ENCODE results near the gene UROC1.

The UROC1 gene

GRCh38 chr3:126538966-126539365 is 21.4 kb upstream of the UROC1 start:
- H3K27me3 ChIP-seq (ENCODE audit: control insufficient read depth in 1 of 2, insufficient read depth in 1 of 2, low read length in 2 of 2), result peaks cover 23 to 71% of the 10 kb centered on the region in 2 experiments
- H3K4ac ChIP-seq (ENCODE audit: low read depth in 1 of 2, low read length in 2 of 2), result no peak overlapping the region
- H3K18ac ChIP-seq (ENCODE audit: low read depth in 1 of 2, low read length in 2 of 2), result no peak overlapping the region
- H3K4me1 ChIP-seq (ENCODE audit: control insufficient read depth, insufficient read depth, low read depth, low read length), result peaks cover 24% of the 10 kb centered on the region
- H3K79me1 ChIP-seq (replicated peaks; ENCODE audit: low read length, poor library complexity, severe bottlenecking), result no peaks in the 10 kb centered on the region
- H2BK5ac ChIP-seq (ENCODE audit: low read depth, low read length, poor library complexity, severe bottlenecking), result no peak overlapping the region
- no peak overlapping the region for H4K91ac ChIP-seq (ENCODE audit: low read length)
- H4K8ac ChIP-seq (ENCODE audit: low read length), result no peak overlapping the region
- H2BK12ac ChIP-seq (ENCODE audit: low read length in 2 of 2), result no peak overlapping the region
- no peak overlapping the region for H3K14ac ChIP-seq (ENCODE audit: low read length in 2 of 2)
- WGBS, result 59% methylated on average over 4 of the region's 5 CpGs
- no peak overlapping the region for H2BK120ac ChIP-seq (ENCODE audit: low read depth, low read length)
- H3K4me2 ChIP-seq (ENCODE audit: low read length, poor library complexity, severe bottlenecking), result no peak overlapping the region
- H3K9ac ChIP-seq (ENCODE audit: low read length), result no peak overlapping the region
- no peak overlapping the region for H3K27ac ChIP-seq (ENCODE audit: low read length, poor library complexity, severe bottlenecking)
- no peak overlapping the region for H3K4me3 ChIP-seq (ENCODE audit: insufficient read depth in 1 of 2, low read depth in 1 of 2, low read length in 2 of 2)
- no peak for DNase-seq
- no peaks in the 10 kb centered on the region for H3K36me3 ChIP-seq (ENCODE audit: control insufficient read depth in 1 of 2, insufficient read depth in 2 of 2, low read depth in 1 of 2, low read length in 2 of 2)
- H3K9me3 ChIP-seq (ENCODE audit: control insufficient read depth, low read length), result no peaks in the 10 kb centered on the region
- H2AFZ ChIP-seq (ENCODE audit: low read depth, low read length), result no peak overlapping the region
- no peak overlapping the region for H3K23ac ChIP-seq (ENCODE audit: low read length in 2 of 2)
- no peak overlapping the region for H2BK15ac ChIP-seq (ENCODE audit: low read depth, poor library complexity, severe bottlenecking)
- H2AK5ac ChIP-seq (ENCODE audit: low read length, severe bottlenecking), result no peak overlapping the region

GRCh38 chr3:126538316-126538715 is 20.7 kb upstream of the UROC1 start:
- Histone ChIP-seq H3K18ac (ENCODE audit: low read depth in 1 of 2, low read length in 2 of 2) (no peak overlapping the region), H2BK5ac (ENCODE audit: low read depth, low read length, poor library complexity, severe bottlenecking) (no peak overlapping the region), H3K9me3 (ENCODE audit: control insufficient read depth, low read length) (no peaks in the 10 kb centered on the region), H2BK15ac (ENCODE audit: low read depth, poor library complexity, severe bottlenecking) (no peak overlapping the region), H2BK12ac (ENCODE audit: low read length in 2 of 2) (no peak overlapping the region), H3K4me3 (ENCODE audit: insufficient read depth in 1 of 2, low read depth in 1 of 2, low read length in 2 of 2) (no peak overlapping the region), H3K79me1 (replicated peaks; ENCODE audit: low read length, poor library complexity, severe bottlenecking) (no peaks in the 10 kb centered on the region), H3K36me3 (ENCODE audit: control insufficient read depth in 1 of 2, insufficient read depth in 2 of 2, low read depth in 1 of 2, low read length in 2 of 2) (no peaks in the 10 kb centered on the region), H3K27ac (ENCODE audit: low read length, poor library complexity, severe bottlenecking) (no peak overlapping the region), H3K4me2 (ENCODE audit: low read length, poor library complexity, severe bottlenecking) (no peak overlapping the region), H3K27me3 (ENCODE audit: control insufficient read depth in 1 of 2, insufficient read depth in 1 of 2, low read length in 2 of 2) (peaks cover 23 to 78% of the 10 kb centered on the region in 2 experiments), H2AK5ac (ENCODE audit: low read length, severe bottlenecking) (no peak overlapping the region), H3K14ac (ENCODE audit: low read length in 2 of 2) (no peak overlapping the region), H3K4me1 (ENCODE audit: control insufficient read depth, insufficient read depth, low read depth, low read length) (peaks cover 24% of the 10 kb centered on the region), H2BK120ac (ENCODE audit: low read depth, low read length) (no peak overlapping the region), H3K23ac (ENCODE audit: low read length in 2 of 2) (no peak overlapping the region), H3K9ac (ENCODE audit: low read length) (no peak overlapping the region), H4K8ac (ENCODE audit: low read length) (no peak overlapping the region), H2AFZ (ENCODE audit: low read depth, low read length) (no peak overlapping the region), H3K4ac (ENCODE audit: low read depth in 1 of 2, low read length in 2 of 2) (no peak overlapping the region), H4K91ac (ENCODE audit: low read length) (no peak overlapping the region)
- 86% methylated on average over 9 of the region's 9 CpGs for WGBS
- no peak for DNase-seq

- Histone ChIP-seq H2BK120ac (ENCODE audit: low read depth, low read length) (no peak overlapping the region), H3K27me3 (ENCODE audit: control insufficient read depth in 1 of 2, insufficient read depth in 1 of 2, low read length in 2 of 2) (peaks cover 23 to 82% of the 10 kb centered on the region in 2 experiments), H3K4me2 (ENCODE audit: low read length, poor library complexity, severe bottlenecking) (no peak overlapping the region), H3K4me3 (ENCODE audit: insufficient read depth in 1 of 2, low read depth in 1 of 2, low read length in 2 of 2) (no peak overlapping the region), H3K27ac (ENCODE audit: low read length, poor library complexity, severe bottlenecking) (no peak overlapping the region), H2BK12ac (ENCODE audit: low read length in 2 of 2) (no peak overlapping the region), H3K4ac (ENCODE audit: low read depth in 1 of 2, low read length in 2 of 2) (no peak overlapping the region), H3K36me3 (ENCODE audit: control insufficient read depth in 1 of 2, insufficient read depth in 2 of 2, low read depth in 1 of 2, low read length in 2 of 2) (no peaks in the 10 kb centered on the region), H3K79me1 (replicated peaks; ENCODE audit: low read length, poor library complexity, severe bottlenecking) (no peaks in the 10 kb centered on the region), H3K14ac (ENCODE audit: low read length in 2 of 2) (no peak overlapping the region), H3K4me1 (ENCODE audit: control insufficient read depth, insufficient read depth, low read depth, low read length) (peaks cover 24% of the 10 kb centered on the region), H2AFZ (ENCODE audit: low read depth, low read length) (no peak overlapping the region), H2BK15ac (ENCODE audit: low read depth, poor library complexity, severe bottlenecking) (no peak overlapping the region), H3K18ac (ENCODE audit: low read depth in 1 of 2, low read length in 2 of 2) (no peak overlapping the region), H4K8ac (ENCODE audit: low read length) (no peak overlapping the region), H3K9me3 (ENCODE audit: control insufficient read depth, low read length) (no peaks in the 10 kb centered on the region), H3K9ac (ENCODE audit: low read length) (no peak overlapping the region), H4K91ac (ENCODE audit: low read length) (no peak overlapping the region), H3K23ac (ENCODE audit: low read length in 2 of 2) (no peak overlapping the region), H2AK5ac (ENCODE audit: low read length, severe bottlenecking) (no peak overlapping the region), H2BK5ac (ENCODE audit: low read depth, low read length, poor library complexity, severe bottlenecking) (no peak overlapping the region)
- no peak for DNase-seq
- WGBS, result 93% methylated on average over 10 of the region's 10 CpGs
Observed at GRCh38 chr3:126537730-126538281, 20.2 kb upstream of the UROC1 start.

GRCh38 chr3:126537116-126537729 is 19.6 kb upstream of the UROC1 start:
- no peak overlapping the region for H2BK15ac ChIP-seq (ENCODE audit: low read depth, poor library complexity, severe bottlenecking)
- 84% methylated on average over 9 of the region's 9 CpGs for WGBS
- H4K91ac ChIP-seq (ENCODE audit: low read length), result no peak overlapping the region
- no peaks in the 10 kb centered on the region for H3K9me3 ChIP-seq (ENCODE audit: control insufficient read depth, low read length)
- no peaks in the 10 kb centered on the region for H3K36me3 ChIP-seq (ENCODE audit: control insufficient read depth in 1 of 2, insufficient read depth in 2 of 2, low read depth in 1 of 2, low read length in 2 of 2)
- no peak overlapping the region for H2BK5ac ChIP-seq (ENCODE audit: low read depth, low read length, poor library complexity, severe bottlenecking)
- no peak overlapping the region for H3K14ac ChIP-seq (ENCODE audit: low read length in 2 of 2)
- H3K18ac ChIP-seq (ENCODE audit: low read depth in 1 of 2, low read length in 2 of 2), result no peak overlapping the region
- H3K9ac ChIP-seq (ENCODE audit: low read length), result no peak overlapping the region
- no peak overlapping the region for H3K23ac ChIP-seq (ENCODE audit: low read length in 2 of 2)
- H2AFZ ChIP-seq (ENCODE audit: low read depth, low read length), result no peak overlapping the region
- no peak overlapping the region for H2AK5ac ChIP-seq (ENCODE audit: low read length, severe bottlenecking)
- H3K4me1 ChIP-seq (ENCODE audit: control insufficient read depth, insufficient read depth, low read depth, low read length), result peaks cover 24% of the 10 kb centered on the region
- no peak overlapping the region for H3K27ac ChIP-seq (ENCODE audit: low read length, poor library complexity, severe bottlenecking)
- no peak overlapping the region for H2BK120ac ChIP-seq (ENCODE audit: low read depth, low read length)
- no peaks in the 10 kb centered on the region for H3K79me1 ChIP-seq (replicated peaks; ENCODE audit: low read length, poor library complexity, severe bottlenecking)
- no peak for DNase-seq
- no peak overlapping the region for H3K4me2 ChIP-seq (ENCODE audit: low read length, poor library complexity, severe bottlenecking)
- H3K4me3 ChIP-seq (ENCODE audit: insufficient read depth in 1 of 2, low read depth in 1 of 2, low read length in 2 of 2), result no peak overlapping the region
- no peak overlapping the region for H4K8ac ChIP-seq (ENCODE audit: low read length)
- peaks cover 23 to 82% of the 10 kb centered on the region in 2 experiments for H3K27me3 ChIP-seq (ENCODE audit: control insufficient read depth in 1 of 2, insufficient read depth in 1 of 2, low read length in 2 of 2)
- H2BK12ac ChIP-seq (ENCODE audit: low read length in 2 of 2), result no peak overlapping the region
- no peak overlapping the region for H3K4ac ChIP-seq (ENCODE audit: low read depth in 1 of 2, low read length in 2 of 2)
